ENCODE measurements around the gene VPS52.

Gene VPS52

GRCh38 chr6:33211136-33211535 lies 60.5 kb downstream of the VPS52 start:
- no peak for DNase-seq (ENCODE audit: low read depth, low spot score)

- DNase-seq (ENCODE audit: low read depth, low spot score): no peak
Measured at GRCh38 chr6:33209856-33210255, 61.8 kb downstream of the VPS52 start.

GRCh38 chr6:33208091-33208967 lies 63.3 kb downstream of the VPS52 start, which contains the start of gene RING1:
TSS of gene RING1 (plus strand) at chr6:33208500. CDS start at chr6:33208823, 323 bp downstream.
- DNase-seq (ENCODE audit: low read depth, low spot score): peak; percentile 76

GRCh38 chr6:33207552-33208090 lies 64.1 kb downstream of the VPS52 start:
- DNase-seq (ENCODE audit: low read depth, low spot score): no peak

- no peak for DNase-seq (ENCODE audit: low read depth, low spot score)
Measured at GRCh38 chr6:33206864-33207551, 64.7 kb downstream of the VPS52 start.

GRCh38 chr6:33206027-33206863 lies 65.4 kb downstream of the VPS52 start:
- DNase-seq (ENCODE audit: low read depth, low spot score): no peak

- no peak for DNase-seq (ENCODE audit: low read depth, low spot score)
Measured at GRCh38 chr6:33205191-33206026, 66.3 kb downstream of the VPS52 start.

- DNase-seq (ENCODE audit: low read depth, low spot score): peak; percentile 84
Measured at GRCh38 chr6:33204415-33205190, 67.1 kb downstream of the VPS52 start, which contains the start of gene HSD17B8. TSS of gene HSD17B8 (plus strand) at chr6:33204655. CDS start at chr6:33204669, 14 bp downstream.

- DNase-seq (ENCODE audit: low read depth, low spot score): no peak
Measured at GRCh38 chr6:33204165-33204414, 67.6 kb downstream of the VPS52 start.

- no peak for DNase-seq (ENCODE audit: low read depth, low spot score)
Measured at GRCh38 chr6:33203443-33204164, 68.1 kb downstream of the VPS52 start.

GRCh38 chr6:33202799-33203198 lies 68.9 kb downstream of the VPS52 start:
- DNase-seq (ENCODE audit: low read depth, low spot score): no peak

GRCh38 chr6:33201935-33202334 lies 69.7 kb downstream of the VPS52 start:
- no peak for DNase-seq (ENCODE audit: low read depth, low spot score)

- DNase-seq (ENCODE audit: low read depth, low spot score): no peak
Measured at GRCh38 chr6:33201147-33201545, 70.5 kb downstream of the VPS52 start.
